Daoy (cell line): Measurements from ENCODE around the gene FMN2. TPM values are rescaled to one million over a fixed set of nuclear protein-coding genes. Genes with fewer than 3 reads are reported as not detected.
"Not testable (repeated sequence)": the region's sequence is repeated elsewhere in the genome, so short reads cannot be mapped to it uniquely, and the experiment has no call there.

Source experiments
- DNase-seq: peaks from one replicate; pipeline ENCODE4 v3.0.0-alpha.2; 2015; ENCODE audit warnings: low read depth
- total RNA-seq: library from RNA; depleted of rRNA; stranded (reverse); fragments of >200 nt; shearing (Covaris generic); gene quantifications from 2 replicates; pipeline ENCODE4 v1.2.3, GENCODE V29; 2014

The FMN2 gene
- total RNA-seq, 1 experiment from 2014 or later, result 1.1 TPM

DNA sequence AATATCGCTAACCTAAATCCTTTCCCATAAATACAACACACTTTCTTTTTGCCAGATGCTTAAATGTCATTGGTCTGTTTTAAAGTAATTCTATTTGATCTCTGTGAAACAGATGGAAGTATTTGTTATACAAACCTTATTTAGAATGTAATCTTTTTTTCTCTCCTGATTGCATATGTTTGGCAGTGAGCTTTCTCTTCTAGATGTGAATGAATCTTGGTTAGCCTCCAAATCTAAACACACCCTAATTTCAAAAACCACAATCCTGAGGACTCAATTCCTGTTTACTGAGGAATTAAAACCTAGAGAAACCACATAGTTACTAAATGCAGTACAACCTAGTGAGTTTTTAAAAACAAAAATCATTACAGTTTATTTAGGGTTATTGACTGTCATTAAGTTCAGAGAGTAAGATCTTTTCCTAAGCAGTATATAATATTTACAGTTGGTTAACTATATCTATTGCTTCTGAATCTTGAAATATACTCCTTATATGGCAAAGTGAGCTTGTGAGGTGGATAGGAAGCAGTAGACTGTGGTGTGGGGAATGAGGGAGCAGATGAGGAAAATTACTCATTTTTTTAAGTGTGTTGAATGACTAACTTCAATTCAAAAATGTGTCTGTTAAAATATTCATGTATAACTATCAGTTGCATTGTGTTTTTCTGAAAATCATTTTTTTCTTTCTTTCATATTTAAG is 218.7 kb downstream of the FMN2 start:
- DNase-seq, result no peak

DNA sequence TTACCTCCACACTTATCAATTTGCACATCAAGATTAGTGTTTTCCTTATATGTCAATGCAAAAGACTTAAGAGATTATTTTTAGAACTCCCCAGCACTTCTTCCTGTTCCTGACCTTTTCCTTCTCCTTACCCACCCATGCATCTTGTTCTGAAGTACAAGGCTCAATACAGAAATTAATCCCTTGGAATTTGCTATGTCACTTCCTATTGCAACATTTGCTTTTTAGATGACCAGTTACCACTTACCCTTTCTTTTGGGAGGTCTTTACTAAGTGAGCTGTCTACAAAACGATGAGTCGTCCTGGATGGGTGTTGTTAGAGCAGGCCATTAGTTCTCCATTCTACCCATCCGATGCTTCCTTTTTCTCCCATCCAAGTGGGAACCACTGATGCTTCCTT is 221.2 kb downstream of the FMN2 start:
- peak; percentile 13 for DNase-seq

DNA sequence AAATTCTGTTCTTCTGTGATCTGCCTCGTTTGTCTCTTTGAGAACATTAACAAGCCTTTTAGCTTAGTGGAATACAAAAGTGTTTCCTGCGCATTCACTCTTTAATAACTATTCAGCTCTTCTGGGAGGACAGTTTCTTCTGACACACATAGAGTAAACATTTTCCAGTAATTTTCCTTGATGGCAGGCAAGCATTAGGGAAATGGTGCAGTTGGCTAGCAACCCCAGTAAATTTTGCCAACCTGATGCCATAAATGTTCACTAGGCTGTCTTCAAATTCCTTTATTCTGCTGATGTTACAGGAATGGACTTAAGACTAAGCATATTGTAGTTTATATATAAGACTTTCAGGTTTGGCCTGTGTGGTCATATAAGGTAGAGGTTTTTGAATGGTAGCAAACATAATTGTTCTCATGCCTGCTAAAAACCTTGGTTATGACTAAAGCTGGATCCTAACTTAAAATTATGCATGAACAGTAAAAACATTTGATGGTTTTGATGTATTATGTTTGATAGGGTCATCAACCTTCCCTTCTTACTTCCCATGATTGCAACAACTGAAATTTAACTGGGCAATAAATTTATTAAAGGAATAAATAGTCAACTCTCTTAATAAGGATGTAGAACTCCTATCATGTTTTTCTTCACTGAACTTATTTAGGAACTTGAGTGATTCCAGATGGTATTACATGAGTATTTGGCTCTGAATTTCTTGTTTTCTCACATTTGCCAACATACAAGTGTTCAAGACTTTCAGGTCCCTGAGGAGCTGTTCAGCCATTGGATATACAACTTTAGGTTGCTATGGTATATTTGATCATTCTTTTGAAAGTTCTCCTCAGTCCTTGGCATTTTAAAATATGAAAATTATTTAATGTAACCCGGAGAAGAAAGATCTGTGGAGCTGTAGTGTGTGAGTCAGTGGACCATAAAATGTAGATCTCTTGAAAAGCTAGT is 223.4 kb downstream of the FMN2 start:
- DNase-seq, result no peak

DNA sequence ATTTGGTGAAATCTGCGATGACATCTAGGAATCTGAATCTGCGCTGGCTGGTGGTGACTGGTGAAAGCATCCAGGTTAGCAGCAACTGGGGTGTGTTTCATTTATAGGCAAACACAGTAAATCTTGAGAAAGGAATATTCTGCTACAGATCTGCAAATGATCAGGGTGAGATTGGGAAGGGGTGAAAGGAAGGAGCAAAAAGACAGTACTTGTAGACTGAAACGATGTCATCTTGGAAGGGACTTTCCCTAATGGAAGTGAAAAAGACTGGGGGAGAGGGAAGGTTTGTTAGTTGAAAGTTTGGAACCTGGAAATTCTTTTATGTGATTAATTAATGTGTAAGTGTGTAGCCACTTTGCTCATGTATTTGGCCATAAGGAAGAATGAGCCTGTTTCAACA is 228.3 kb downstream of the FMN2 start:
- DNase-seq, result no peak

DNA sequence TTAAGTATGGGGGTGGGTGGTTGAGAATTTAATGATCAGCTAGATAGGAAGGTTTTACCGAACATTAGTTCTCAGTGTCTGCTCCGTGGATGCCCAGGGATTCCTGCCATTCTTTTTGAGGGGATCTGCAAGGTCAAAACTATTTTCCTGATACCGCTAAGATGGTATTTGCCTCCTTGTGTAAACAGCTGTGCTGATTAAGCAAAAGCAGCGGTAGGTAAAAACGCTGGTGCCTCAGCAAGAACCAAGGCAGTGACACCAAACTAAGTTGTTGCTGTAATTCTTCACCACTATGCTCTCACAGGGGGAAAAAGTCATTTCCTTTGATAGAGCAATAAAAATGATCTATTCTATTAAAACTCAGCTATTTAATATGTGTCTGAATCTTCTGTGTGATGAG is 229.0 kb downstream of the FMN2 start:
- no peak for DNase-seq

DNA sequence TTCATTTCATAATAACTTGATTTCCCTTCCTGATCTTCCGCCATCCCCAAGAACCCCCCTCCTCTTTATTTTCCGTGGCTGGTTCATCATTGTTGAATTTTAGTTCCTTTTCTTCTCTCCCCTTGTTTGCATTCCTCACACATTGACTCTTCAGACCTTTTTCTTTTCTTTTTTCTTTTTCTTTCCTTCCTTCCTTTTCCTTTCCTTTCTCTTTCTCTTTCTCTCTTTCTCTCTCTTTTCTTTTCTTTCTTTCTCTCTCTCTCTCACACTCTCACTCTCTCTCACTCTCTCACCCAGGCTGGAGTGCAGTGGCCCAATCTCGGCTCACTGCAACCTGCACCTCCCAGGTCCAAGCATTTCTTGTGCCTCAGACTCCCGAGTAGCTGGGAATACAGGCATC is 231.3 kb downstream of the FMN2 start:
- no peak for DNase-seq

DNA sequence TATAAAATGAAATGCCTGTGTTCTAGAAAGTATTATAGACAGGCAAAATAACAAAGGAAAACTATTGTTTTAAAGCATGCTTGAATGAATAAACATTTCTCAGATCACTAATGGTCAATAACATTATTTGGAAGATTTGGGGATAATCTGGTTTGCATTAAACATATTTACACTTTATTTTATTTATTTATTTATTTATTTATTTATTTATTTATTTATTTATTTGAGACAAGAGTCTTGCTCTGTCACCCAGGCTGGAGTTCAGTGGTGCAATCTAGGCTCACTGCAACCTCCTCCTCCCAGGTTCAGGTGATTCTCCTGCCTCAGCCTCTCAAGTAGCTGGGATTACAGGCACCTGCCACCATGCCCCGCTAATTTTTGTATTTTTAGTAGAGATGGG is 236.7 kb downstream of the FMN2 start:
- not testable (repeated sequence) for DNase-seq

DNA sequence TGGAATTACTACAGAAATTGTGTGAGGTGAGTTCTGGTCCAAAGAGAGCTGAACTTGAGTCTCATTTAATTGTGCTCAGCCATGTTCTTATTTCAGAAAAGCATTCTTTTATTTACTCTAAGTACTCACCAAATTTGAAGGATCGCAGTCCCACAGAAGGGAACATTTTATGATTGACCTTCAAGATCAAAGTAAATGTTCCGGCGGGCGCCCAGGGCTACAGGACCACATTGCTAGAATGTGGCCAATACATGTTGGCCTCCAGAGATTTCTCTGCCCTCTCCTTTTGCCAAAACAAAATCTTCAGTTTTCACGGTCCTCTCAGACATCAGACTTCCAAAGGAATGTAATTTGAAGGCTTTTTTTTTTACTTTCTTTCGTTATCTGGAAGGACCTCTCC is 237.8 kb downstream of the FMN2 start:
- no peak for DNase-seq

DNA sequence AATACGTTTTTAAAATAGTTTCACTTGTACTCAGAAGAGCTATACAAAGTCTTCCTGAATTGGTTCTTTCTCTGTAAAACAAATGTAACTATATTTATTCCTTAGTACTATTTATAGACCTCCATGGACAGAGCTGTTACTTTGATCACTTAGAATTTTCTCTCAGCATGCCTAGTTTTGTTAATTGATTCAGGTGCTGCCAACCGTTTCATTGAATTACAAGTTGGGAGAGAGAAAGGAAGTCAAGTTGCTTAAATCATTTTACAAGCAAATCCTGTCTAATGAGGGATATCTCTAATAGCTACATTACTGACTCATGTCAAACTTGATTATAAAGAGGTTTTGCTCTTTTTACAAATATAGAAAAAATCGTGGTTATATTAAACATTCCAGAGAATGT is 241.0 kb downstream of the FMN2 start:
- DNase-seq, result no peak

DNA sequence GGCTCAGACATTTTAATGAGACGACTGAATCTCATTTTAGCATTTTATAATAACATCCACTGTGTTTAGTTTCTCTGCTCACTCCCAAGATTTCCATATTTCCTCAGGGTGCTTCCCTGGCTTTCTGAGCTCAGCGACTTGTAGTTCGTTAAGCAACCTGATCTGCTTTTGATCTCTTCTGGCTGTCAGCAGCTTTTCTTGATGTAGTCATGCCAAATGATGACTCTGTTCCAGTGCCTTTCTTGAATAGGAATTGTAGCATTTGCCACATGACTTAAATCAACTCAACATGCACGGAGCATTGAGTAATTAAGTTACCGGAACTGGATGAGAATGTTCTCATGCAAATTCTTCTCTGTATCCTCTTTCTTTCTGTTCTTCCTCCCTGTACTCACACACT is 246.1 kb downstream of the FMN2 start:
- peak; percentile 29 for DNase-seq

DNA sequence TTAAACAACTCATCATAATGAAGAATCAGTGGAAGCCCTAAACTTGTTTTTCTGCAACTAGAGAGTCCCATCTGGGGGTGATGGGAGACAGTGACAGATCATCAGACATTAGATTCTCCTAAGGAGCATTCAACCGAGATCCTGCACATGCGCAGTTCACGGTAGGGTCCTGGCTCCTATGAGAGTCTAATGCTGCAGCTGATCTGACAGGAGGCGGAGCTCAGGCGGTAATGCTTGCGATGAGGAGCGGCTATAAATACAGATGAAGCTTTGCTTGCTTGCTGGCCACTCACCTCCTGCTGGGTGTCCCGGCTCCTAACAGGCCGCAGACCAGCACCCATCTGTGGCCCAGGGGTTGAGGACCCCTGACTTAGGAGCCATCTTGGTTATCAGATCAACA is 247.2 kb downstream of the FMN2 start:
- DNase-seq, result no peak

DNA sequence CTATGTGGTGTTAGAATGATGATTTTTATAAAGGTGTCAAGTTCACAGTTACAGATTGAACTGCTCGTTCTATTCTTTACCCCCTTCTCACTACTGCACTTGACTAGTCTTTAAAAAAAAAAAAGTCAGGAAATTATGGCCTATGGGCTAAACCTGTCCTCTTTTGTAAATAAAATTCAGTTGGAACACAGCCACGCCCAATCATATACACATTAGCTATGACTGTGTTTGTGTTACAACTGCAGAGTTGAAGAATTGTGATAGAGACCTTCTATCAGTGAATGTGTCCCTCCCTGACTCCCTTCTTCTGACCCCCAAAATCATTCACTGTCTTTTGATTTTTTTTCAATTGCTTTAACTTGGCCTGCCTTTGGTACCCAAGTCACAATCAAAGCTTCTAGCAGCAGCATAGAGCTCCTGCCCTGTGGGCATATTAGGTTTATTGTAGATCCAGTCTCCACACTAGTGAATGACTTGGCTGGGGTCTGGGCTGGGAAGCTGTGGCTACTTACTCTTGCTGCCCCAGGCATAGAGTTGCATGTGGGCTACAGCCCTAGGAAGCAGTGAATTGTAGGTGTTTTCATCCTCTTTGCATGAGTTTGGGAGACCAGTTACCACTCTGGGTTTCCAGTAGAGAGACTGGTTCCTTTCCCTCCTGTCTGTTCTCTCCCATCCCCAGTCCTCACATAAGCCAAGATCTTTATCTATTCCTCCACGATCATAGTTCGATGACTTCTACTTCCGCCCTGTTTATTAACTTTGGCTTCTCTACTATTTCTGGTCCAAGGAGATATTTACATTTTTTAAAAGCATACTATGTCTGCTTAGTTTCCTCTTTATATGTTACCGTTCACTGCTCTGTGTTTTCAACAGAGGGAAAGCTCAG is 249.9 kb downstream of the FMN2 start:
- DNase-seq, result no peak

DNA sequence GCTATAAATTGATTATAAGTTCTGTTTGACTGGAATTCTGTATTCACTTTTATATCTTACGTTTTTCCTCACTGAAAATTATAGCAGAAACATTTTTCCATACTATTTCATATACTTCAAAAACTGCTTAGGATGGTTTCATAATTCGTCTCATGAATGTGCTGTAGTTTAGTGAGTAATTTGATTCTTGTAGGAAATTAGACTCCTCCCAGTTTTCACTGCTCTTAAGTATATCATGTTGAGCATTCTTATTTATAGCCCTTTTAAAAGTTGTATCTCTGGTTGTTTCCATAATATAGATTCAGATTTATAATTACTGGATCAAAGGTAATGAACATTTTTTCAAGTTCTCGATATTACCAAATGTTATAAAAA is 250.6 kb downstream of the FMN2 start:
- DNase-seq, result no peak

DNA sequence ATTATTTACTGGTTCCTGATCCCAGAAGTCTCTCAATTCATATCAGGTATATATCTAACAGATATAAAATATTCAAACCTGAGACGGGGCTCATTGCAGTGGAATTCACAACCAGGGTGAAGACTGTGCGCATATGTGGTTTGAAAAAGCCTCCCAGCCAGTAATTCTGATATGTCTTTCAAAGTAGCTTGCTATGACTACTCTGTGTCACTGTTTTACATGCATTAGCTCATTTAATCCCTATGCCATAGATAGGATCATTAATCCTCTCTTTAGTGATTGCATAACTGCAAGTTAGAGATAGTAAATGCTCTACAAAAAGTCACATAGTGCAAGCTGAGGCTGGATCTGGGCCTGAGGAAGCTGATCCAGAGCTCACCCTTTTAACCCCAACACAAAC is 251.4 kb downstream of the FMN2 start:
- no peak for DNase-seq

DNA sequence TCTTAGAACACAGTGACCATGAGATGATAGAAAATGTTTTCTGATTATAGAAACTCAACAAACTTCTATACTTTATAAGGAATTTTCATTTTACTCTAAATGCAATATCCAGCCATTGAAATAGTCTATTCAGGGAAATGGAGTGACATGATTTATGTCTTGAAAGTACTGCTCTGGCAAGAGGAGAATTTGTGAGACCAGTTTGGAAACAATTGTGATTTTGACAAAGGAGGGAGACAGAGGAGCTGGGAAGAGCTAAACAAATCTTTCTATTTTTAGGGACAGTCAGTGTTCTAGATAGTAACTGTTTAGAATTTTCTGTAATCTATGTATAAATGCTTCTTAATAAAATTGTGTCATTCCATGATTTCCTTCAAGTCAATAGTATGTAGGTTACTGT is 252.3 kb downstream of the FMN2 start:
- DNase-seq, result no peak

DNA sequence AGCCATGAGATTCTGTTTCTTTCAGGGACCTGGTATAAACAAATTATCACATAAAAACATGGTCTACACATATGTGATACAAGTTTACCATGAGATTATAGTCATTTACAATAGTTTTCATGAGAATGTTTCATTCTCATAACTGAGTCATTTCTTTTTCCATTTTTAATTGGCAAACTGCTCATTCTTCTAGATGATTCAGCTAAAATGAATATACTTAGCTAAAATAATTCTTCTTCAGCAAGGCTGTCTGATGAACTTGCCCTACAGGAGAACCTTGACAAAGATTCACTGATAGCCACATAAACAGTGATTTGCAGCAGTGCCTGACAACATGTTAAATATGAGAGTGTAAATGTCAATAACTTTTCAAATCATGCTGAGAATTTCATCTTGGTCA is 253.2 kb downstream of the FMN2 start:
- no peak for DNase-seq

DNA sequence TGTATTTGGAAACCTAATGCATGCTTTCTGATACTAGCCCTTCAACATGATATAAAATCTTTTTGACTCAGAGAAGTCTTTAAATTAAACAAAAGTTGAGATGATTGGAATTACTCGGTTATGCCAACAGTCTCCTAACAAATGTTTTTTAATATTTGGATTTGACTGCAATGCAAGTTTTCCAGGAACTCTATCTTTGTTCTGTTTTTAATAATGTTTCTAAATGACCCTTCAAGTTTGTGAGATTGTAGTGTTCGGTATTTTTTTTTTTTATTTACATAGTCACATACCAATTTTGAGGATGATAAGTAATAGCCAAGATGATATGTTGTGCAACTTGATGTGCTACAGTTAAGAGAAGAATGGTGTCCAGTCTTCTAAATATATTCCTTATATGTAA is 258.0 kb downstream of the FMN2 start:
- no peak for DNase-seq

DNA sequence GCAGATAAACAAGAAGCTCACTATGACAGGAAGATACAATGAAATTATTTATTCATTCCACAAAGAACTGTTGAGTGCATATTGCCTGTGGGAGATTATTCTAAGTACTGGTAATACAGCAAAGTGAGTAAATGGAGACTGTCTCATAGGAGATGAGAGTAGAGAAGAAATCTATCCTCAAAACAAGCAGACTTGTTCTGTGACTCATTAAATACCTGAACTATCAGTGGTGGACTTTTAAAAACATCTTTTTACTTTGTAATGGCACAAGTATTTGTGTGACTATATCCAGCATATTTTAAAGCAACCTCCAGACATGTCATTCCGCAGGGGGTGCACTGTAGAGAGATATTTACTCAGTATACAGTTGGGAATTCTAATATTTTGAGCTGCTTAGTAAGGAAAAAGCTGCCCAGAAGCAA is 259.2 kb downstream of the FMN2 start:
- peak; percentile 14 for DNase-seq

DNA sequence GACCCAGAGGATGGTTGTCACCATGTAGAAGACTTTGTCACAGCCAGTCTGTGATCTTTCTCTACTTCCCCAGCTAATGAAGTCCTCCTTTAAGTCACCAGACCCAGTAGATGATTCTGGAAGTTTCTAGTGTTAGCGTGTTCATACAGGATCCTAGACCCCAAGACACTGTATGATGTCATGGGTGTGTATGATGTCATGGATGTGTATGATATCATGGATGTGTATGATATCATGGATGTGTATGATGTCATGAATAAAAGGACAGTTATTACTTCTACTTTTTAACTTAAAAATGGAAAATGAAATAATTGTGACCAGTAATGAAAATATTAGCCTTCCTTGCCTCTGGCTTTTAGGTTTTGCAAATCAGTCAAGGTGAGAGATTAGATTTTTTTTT is 260.0 kb downstream of the FMN2 start:
- no peak for DNase-seq

DNA sequence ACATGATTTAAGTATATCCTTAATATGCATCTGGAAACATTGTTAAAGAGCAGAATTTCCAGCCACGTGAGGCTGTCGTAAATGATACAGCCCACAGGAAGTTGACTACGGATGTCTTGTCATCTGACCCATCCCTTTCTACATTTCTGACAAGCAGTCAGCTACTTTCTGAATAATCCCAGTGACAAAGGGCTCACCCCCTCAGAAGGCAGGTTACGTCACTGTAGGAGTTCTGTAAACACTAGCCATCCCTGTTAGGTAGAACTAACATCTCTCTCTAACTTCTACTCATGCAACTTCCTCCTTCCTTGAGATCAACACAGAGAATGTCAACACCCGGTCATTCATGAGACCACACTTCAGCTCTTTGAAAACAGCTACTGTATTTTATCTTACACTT is 261.1 kb downstream of the FMN2 start:
- peak; percentile 10 for DNase-seq

DNA sequence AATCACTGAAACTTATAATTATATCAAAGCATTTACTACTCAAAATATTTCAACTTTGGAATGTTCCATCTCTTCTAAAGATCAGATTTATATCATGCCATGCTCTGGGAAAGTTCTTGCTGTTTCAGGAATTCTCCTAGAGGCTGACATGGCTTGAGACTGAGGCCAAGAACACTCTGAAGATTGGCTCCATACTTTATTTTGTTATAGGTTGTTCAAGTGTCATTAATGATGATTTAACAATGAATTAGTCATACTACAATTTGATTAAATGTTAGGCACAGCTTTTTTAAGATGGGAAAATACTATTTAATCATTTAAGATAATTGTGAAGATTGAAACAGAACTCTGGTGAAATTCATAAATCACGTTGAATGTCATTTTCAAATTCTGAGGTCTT is 264.9 kb downstream of the FMN2 start:
- no peak for DNase-seq

DNA sequence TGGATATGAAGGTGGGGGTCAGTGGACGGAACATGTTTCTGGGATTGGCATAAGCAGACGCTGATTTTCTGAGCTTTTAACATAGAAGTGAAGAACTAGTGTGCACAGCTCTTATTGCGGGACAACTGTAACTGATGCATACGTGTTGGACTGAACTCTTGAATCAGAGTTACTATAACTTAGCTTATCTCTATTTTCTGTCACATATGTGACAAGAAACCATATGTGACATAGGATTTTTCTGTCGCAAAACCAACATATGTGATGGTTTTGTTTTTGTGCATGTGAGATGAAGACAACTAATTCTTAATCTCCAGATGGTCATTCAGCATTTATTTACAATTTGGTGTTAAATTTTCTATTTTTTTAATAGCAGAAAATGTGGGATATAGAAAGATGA is 270.4 kb downstream of the FMN2 start:
- no peak for DNase-seq
